ENCODE results near the gene PITPNM3. TPM values are rescaled to one million over a fixed set of nuclear protein-coding genes. Genes with fewer than 3 reads are reported as not detected.

PITPNM3 gene
- total RNA-seq, 1 donor from 2014 or later = 0.65 TPM

DNA sequence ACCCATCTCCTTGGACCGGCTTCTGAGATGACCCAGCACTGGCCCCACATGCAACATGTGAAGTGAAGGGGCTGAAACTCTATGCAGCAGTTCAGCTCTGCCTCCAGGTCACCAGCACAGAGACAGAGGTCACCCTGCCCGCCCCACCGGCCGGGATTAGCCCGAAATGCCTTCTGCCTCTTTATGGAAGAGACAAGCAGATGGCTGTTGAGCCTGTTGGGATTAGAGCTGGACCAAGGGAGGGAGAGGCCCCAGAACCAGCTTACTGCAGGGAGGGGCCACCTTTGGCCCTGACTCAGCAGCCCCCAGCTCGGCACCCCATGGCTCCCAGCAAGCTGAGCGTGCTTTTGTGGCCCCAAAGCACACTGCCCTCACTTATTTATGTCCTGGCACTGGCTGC lies 127.1 kb downstream of the PITPNM3 start:
- H3K9me3 Mint-ChIP-seq = peaks cover 20% of the 10 kb centered on the region
- H3K4me1 Mint-ChIP-seq (ENCODE audit: low read depth) = peaks cover 19% of the 10 kb centered on the region
- DNase-seq (ENCODE audit: low spot score) = no peak
- no peak overlapping the region for H3K27ac Mint-ChIP-seq
- peaks cover 50% of the 10 kb centered on the region for H3K27me3 Mint-ChIP-seq (ENCODE audit: insufficient read depth)
- intact Hi-C loops (cut with micrococcal nuclease) = no loop called here
- H3K4me3 Mint-ChIP-seq = no peak overlapping the region
- H3K36me3 Mint-ChIP-seq (ENCODE audit: low read depth) = peaks cover 3% of the 10 kb centered on the region

DNA sequence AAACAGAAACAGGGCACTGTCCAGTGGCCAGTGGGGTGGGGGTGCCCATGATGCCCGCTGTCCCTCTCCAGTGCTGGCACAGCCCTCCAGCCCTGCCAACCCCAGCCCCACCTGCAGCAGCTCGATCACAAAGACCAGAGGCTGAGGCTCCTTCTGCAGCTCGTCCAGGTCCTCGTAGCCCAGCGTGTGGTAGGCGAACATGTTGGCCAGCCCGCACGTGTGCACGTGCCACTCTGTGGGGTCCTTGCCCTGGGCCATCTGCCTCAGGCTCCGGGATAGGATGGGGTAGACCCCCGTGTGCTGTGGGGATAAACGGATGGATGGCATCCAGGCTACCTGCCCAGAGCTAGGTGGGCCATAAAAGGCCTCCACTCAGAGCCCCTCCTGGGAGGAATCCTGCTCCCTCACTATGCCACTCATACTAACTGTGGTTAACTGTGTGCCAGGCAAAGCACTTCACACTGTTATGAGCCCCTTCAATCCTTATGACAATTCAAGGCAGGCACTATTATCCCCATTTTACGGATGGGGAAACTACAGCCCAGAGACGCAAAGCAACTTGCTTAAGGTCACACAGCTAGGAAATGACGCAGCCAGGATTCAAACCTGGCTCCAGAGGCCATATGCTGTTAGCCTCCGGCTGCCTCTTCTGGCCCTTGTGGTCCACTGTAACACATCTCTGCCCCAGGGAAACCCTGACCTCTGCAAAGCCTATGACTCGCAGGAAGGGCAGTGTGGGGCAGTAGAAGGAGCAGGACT lies 128.0 kb downstream of the PITPNM3 start:
- peaks cover 3% of the 10 kb centered on the region for H3K36me3 Mint-ChIP-seq (ENCODE audit: low read depth)
- H3K4me3 Mint-ChIP-seq = no peak overlapping the region
- H3K27me3 Mint-ChIP-seq (ENCODE audit: insufficient read depth) = peaks cover 50% of the 10 kb centered on the region
- H3K4me1 Mint-ChIP-seq (ENCODE audit: low read depth) = peaks cover 19% of the 10 kb centered on the region
- H3K27ac Mint-ChIP-seq = no peak overlapping the region
- no peak for DNase-seq (ENCODE audit: low spot score)
- intact Hi-C loops (cut with micrococcal nuclease) = no loop called here
- peaks cover 20% of the 10 kb centered on the region for H3K9me3 Mint-ChIP-seq

DNA sequence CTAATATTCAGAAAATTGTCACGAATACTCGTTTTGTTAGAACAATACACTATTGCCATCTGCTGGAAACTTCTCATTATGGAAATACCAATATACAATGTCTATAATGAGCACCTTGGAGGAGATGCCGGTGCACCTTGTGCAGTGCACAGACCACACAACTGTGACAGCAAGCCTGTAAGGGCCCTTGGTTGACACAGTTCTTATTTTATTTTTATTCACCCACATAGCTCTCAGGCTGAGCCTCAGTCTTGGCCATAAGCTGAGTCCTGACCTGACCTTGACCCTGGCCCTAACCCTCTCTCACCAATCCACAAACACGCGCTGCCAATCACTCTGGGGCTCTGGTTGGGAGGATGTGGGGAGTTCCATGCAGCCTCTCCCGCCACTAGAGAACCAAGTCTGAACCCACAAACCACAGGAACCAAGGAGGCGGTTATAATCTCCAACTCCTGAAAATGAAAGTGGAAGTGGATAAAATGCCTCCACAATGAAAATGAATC lies 129.0 kb downstream of the PITPNM3 start:
- intact Hi-C loops (cut with micrococcal nuclease) = loop anchor here (1.0 kb wide), 3 partner anchors 9 to 840 kb away; partner anchors contain the start of gene PIMREG
- Mint-ChIP-seq H3K27me3 (ENCODE audit: insufficient read depth) (peaks cover 51% of the 10 kb centered on the region), H3K27ac (peak overlapping the region; percentile 73), H3K36me3 (ENCODE audit: low read depth) (peaks cover 3% of the 10 kb centered on the region), H3K9me3 (peaks cover 20% of the 10 kb centered on the region), H3K4me1 (ENCODE audit: low read depth) (peaks cover 19% of the 10 kb centered on the region), H3K4me3 (peak overlapping the region; percentile 21)
- peak; percentile 74 for DNase-seq (ENCODE audit: low spot score)

DNA sequence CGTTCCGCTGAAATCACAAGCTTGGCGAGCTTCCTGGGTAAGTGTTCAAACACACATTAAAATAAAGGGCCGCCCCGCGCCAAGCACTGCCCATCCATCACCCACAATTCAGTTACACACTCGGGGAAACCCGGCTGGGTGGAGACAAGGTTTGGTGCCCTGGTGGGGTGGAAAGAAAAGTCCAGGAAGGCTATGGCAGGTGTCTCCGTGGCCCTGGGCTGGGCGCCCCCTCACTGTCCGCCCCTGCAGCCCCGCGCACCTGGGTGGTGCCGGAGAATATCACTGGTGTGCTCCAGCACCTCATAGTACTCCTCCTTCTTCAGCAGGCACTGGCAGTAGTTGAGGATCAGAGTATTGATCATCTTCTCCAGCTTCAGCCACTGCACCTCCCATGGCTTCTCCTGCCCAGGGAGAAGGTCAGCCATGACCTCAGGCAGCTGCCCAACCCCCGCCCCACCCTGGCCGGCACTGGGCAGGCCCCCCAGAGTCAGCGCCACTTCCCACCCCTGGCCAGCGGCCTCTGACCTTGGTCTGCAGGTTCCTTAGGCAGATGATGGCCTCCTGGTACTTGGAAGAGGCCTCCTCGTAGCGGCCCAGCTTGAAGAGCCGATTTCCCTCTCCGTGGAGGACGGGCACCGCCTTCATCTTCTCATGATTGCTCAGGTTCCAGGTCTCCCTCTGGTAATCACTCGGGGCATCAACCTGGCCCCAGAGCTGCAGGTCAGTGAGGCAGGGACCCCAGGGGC lies 129.8 kb downstream of the PITPNM3 start:
- Mint-ChIP-seq H3K27ac (no peak overlapping the region), H3K4me3 (no peak overlapping the region), H3K4me1 (ENCODE audit: low read depth) (peaks cover 19% of the 10 kb centered on the region), H3K9me3 (peaks cover 16% of the 10 kb centered on the region), H3K27me3 (ENCODE audit: insufficient read depth) (peaks cover 43% of the 10 kb centered on the region), H3K36me3 (ENCODE audit: low read depth) (peaks cover 3% of the 10 kb centered on the region)
- intact Hi-C loops (cut with micrococcal nuclease) = loop anchor here (1.0 kb wide), 3 partner anchors 10 to 839 kb away; partner anchors contain the start of gene PIMREG
- DNase-seq (ENCODE audit: low spot score) = no peak

DNA sequence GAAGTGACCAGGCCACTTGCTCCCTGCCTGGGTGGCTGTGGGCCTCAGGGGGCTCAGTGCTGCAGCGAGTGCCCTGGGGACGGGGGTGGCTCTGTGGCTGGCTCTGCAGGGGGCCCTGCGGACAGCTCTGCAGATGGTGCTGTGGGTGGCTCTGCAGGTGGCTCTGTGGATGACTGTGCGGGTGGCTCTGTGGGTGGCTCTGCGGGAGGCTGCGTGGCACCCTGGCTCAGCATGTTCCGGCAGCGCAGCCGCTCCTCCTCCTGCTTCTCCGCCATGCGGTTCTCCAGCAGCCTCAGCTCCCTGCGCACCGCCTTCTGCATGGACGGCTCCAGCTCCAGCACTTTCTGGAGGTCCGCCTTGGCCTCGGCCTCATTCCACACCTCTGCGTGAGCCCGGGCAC lies 130.9 kb downstream of the PITPNM3 start:
- intact Hi-C loops (cut with micrococcal nuclease) = no loop called here
- H3K4me3 Mint-ChIP-seq = no peak overlapping the region
- peaks cover 5% of the 10 kb centered on the region for H3K9me3 Mint-ChIP-seq
- H3K36me3 Mint-ChIP-seq (ENCODE audit: low read depth) = peaks cover 3% of the 10 kb centered on the region
- DNase-seq (ENCODE audit: low spot score) = no peak
- H3K27me3 Mint-ChIP-seq (ENCODE audit: insufficient read depth) = peaks cover 50% of the 10 kb centered on the region
- H3K4me1 Mint-ChIP-seq (ENCODE audit: low read depth) = peaks cover 19% of the 10 kb centered on the region
- no peak overlapping the region for H3K27ac Mint-ChIP-seq

DNA sequence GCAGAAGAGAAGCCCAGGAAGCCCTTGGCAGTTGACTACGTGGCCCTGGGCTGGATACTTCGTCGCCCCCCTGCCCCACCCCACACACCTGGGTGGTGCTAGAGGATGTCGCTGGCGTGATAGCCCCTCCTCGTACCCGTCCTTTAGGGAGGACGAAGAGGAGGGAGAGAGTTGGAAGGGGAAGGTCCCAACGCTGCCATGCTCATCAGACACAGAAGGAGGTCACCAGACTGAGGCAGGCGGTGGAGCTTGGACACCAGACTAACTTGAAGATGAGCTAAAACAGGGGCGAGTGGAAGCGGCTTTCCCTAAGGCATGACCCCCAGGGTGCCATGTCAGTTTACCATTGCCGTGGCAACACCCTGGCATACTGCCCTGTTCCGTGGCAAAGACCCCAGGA lies 132.4 kb downstream of the PITPNM3 start:
- H3K27me3 Mint-ChIP-seq (ENCODE audit: insufficient read depth) = peaks cover 50% of the 10 kb centered on the region
- DNase-seq (ENCODE audit: low spot score) = no peak
- intact Hi-C loops (cut with micrococcal nuclease) = loop anchor here (5.0 kb wide), 1 partner anchor 717 kb away; no protein-coding TSS in a partner anchor

GRCh38 chr17:6422654-6423241 lies 133.6 kb downstream of the PITPNM3 start:
- peaks cover 10% of the 10 kb centered on the region for H3K4me1 Mint-ChIP-seq (ENCODE audit: low read depth)
- H3K36me3 Mint-ChIP-seq (ENCODE audit: low read depth) = no peaks in the 10 kb centered on the region
- intact Hi-C loops (cut with micrococcal nuclease) = loop anchor here (1.0 to 5.0 kb wide), 3 partner anchors 715 to 835 kb away; no protein-coding TSS in a partner anchor
- no peaks in the 10 kb centered on the region for H3K9me3 Mint-ChIP-seq
- peaks cover 50% of the 10 kb centered on the region for H3K27me3 Mint-ChIP-seq (ENCODE audit: insufficient read depth)
- H3K4me3 Mint-ChIP-seq = no peak overlapping the region
- DNase-seq (ENCODE audit: low spot score) = no peak
- H3K27ac Mint-ChIP-seq = no peak overlapping the region

More for the DNA sequence above, 132.4 kb downstream of the PITPNM3 start:
- no peak overlapping the region for H3K27ac Mint-ChIP-seq
- peaks cover 19% of the 10 kb centered on the region for H3K4me1 Mint-ChIP-seq (ENCODE audit: low read depth)
- H3K36me3 Mint-ChIP-seq (ENCODE audit: low read depth) = no peaks in the 10 kb centered on the region
- H3K4me3 Mint-ChIP-seq = no peak overlapping the region
- no peaks in the 10 kb centered on the region for H3K9me3 Mint-ChIP-seq

DNA sequence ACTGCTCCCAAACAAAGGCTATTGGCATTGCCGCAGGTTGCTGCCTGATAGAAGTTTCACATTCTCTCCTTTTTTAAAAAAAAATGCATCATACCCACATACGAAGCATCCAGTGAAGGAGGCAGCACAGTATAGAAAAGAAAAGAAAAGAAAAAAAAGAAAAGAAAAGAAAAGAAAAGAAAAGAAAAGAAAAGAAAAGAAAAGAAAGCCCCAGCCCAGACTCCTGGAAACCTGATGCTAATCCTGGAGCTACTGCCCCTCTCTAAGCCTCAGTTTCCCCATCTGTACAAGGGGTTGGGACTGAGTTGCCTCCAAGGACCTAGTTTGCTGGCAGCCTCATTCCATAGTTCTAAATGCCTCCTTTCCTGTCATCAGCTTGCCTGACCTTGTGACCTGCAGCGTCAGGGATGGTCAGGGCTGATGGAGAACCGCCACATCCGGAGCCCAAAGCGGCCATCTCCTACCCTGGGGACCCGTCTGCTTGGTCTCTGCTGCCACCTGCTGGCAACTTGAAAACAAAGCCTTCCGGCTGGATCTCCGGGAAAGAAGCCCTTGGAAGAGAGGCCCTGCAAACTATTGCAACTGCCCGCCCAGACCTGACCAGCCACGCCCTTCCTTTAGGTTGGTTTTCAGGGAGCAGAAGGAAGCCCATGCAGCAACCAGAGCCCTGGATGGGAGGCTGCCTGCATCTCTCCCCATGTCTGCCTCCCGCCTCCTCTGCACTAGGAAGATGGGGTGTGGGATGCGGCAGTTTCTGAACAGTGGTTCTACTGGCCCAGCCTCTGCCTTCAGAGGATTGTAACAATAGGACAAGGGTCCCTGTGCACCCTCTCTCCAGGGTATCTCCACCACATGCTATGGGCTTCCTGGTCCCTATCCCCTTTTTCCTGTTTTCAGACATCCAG lies 134.4 kb downstream of the PITPNM3 start:
- H3K27ac Mint-ChIP-seq = peak overlapping the region; percentile 34
- peaks cover 2% of the 10 kb centered on the region for H3K4me1 Mint-ChIP-seq (ENCODE audit: low read depth)
- no peaks in the 10 kb centered on the region for H3K36me3 Mint-ChIP-seq (ENCODE audit: low read depth)
- intact Hi-C loops (cut with micrococcal nuclease) = loop anchor here (1.0 to 5.0 kb wide), 3 partner anchors 715 to 835 kb away; no protein-coding TSS in a partner anchor
- no peak overlapping the region for H3K4me3 Mint-ChIP-seq
- no peaks in the 10 kb centered on the region for H3K9me3 Mint-ChIP-seq
- peak; percentile 48 for DNase-seq (ENCODE audit: low spot score)
- H3K27me3 Mint-ChIP-seq (ENCODE audit: insufficient read depth) = peaks cover 50% of the 10 kb centered on the region

- no peaks in the 10 kb centered on the region for H3K36me3 Mint-ChIP-seq (ENCODE audit: low read depth)
- peaks cover 41% of the 10 kb centered on the region for H3K27me3 Mint-ChIP-seq (ENCODE audit: insufficient read depth)
- no peak for DNase-seq (ENCODE audit: low spot score)
These were observed 136.1 kb downstream of the PITPNM3 start for GRCh38 chr17:6420173-6420641.

DNA sequence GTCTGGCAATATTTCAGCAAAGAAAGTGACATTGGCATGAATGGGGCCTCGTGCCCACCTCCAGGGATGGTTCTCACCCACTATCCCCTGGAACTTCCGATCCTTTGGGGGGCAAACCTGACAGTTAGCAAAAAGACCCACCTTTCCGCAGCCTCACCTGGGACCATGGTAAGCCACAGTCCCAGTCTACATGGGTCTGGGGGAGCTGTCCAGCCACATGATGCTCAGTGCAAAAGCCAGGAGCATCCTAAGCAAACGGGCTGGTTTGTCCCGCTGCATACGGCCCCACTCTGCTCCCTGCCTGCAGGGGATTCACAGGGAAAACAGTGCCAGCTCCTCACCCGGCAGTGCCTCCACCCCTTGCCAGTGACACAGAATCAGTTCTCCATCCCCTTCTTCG lies 140.7 kb downstream of the PITPNM3 start:
- DNase-seq (ENCODE audit: low spot score) = no peak
- Mint-ChIP-seq H3K4me3 (no peak overlapping the region), H3K27me3 (ENCODE audit: insufficient read depth) (peaks cover 23% of the 10 kb centered on the region), H3K4me1 (ENCODE audit: low read depth) (no peaks in the 10 kb centered on the region), H3K36me3 (ENCODE audit: low read depth) (no peaks in the 10 kb centered on the region), H3K9me3 (no peaks in the 10 kb centered on the region), H3K27ac (no peak overlapping the region)
- intact Hi-C loops (cut with micrococcal nuclease) = no loop called here

More at GRCh38 chr17:6420173-6420641, 136.1 kb downstream of the PITPNM3 start:
- H3K4me3 Mint-ChIP-seq = no peak overlapping the region
- intact Hi-C loops (cut with micrococcal nuclease) = loop anchor here (5.0 kb wide), 1 partner anchor 713 kb away; no protein-coding TSS in a partner anchor
- H3K27ac Mint-ChIP-seq = no peak overlapping the region
- no peaks in the 10 kb centered on the region for H3K4me1 Mint-ChIP-seq (ENCODE audit: low read depth)
- H3K9me3 Mint-ChIP-seq = no peaks in the 10 kb centered on the region

DNA sequence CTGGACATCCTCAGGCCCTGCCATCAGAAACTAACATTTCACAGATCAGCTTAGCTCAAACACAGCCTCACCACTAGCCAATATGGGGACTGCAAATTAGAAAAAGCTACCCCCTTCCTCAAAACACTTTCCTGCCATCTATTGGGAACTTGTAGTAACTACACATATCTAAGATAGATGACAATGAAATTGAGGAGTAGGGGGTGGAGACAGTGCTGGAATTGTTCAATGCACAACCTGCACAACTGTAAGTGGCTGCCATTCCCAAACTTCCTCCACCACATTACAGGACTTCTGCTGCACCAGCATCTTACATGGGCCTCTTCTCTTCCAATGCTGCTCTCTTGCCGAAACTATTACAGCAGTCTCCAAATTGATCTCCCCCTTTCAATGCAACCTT lies 143.3 kb downstream of the PITPNM3 start:
- Mint-ChIP-seq H3K36me3 (ENCODE audit: low read depth) (no peaks in the 10 kb centered on the region), H3K27ac (no peak overlapping the region), H3K27me3 (ENCODE audit: insufficient read depth) (peaks cover 20% of the 10 kb centered on the region), H3K4me3 (no peak overlapping the region), H3K9me3 (no peaks in the 10 kb centered on the region), H3K4me1 (ENCODE audit: low read depth) (no peaks in the 10 kb centered on the region)
- DNase-seq (ENCODE audit: low spot score) = no peak
- intact Hi-C loops (cut with micrococcal nuclease) = no loop called here

- Mint-ChIP-seq H3K27ac (no peak overlapping the region), H3K27me3 (ENCODE audit: insufficient read depth) (peaks cover 15% of the 10 kb centered on the region), H3K4me3 (no peak overlapping the region), H3K9me3 (no peaks in the 10 kb centered on the region), H3K36me3 (ENCODE audit: low read depth) (no peaks in the 10 kb centered on the region), H3K4me1 (ENCODE audit: low read depth) (no peaks in the 10 kb centered on the region)
- no peak for DNase-seq (ENCODE audit: low spot score)
- intact Hi-C loops (cut with micrococcal nuclease) = no loop called here
These were observed 147.6 kb downstream of the PITPNM3 start for GRCh38 chr17:6408735-6409134.

Measured in activated T-helper 1 cell treated with anti-CD3 and anti-CD28 coated beads, Interleukin-12 subunit alpha, Interleukin-12 subunit beta, Interleukin-2, Interleukin-4 antibody, amounts not matched to agents 30 ng/mL and 10 ng/mL and 1 ng/mL, durations not matched to agents 14 hours and 24 hours and 36 hours (primary cell).